BLaER1 (cell line): Measurements from ENCODE around the gene PGA4.
"Not testable (repeated sequence)": the region's sequence is repeated elsewhere in the genome, so short reads cannot be mapped to it uniquely, and the experiment has no call there.

ENCODE experiments used
- H3K27ac ChIP-seq: shearing (Covaris generic); formaldehyde crosslinking; 2 replicates; pipeline ENCODE4 v1.8.1; 2022
- H3K27me3 ChIP-seq: shearing (Covaris generic); formaldehyde crosslinking; 2 replicates; pipeline ENCODE4 v1.8.1; 2022
- H3K36me3 ChIP-seq: shearing (Covaris generic); formaldehyde crosslinking; 2 replicates; pipeline ENCODE4 v1.8.1; 2022
- H3K4me1 ChIP-seq: shearing (Covaris generic); formaldehyde crosslinking; 2 replicates; pipeline ENCODE4 v1.8.1; 2022
- H3K4me2 ChIP-seq: shearing (Covaris generic); formaldehyde crosslinking; 2 replicates; pipeline ENCODE4 v1.8.1; 2022
- H3K4me3 ChIP-seq: shearing (Covaris generic); formaldehyde crosslinking; 2 replicates; pipeline ENCODE4 v1.8.1; 2022
- H3K9ac ChIP-seq: shearing (Covaris generic); formaldehyde crosslinking; 2 replicates; pipeline ENCODE4 v1.8.1; 2022
- H3K9me3 ChIP-seq: shearing (Covaris generic); formaldehyde crosslinking; 2 replicates; pipeline ENCODE4 v1.8.1; 2022
- H4K20me1 ChIP-seq: shearing (Covaris generic); formaldehyde crosslinking; 2 replicates; pipeline ENCODE4 v1.8.1; 2022
- Cebpa-rat ChIP-seq: shearing (Covaris generic); IDR thresholded peaks from 2 replicates; pipeline ENCODE4 v1.8.1; 2022

Gene PGA4

GRCh38 chr11:61222047-61222446 lies at the start of gene PGA4:
Gene PGA4, plus strand, starts transcription at chr11:61222347. Its CDS starts 54 bp downstream, at chr11:61222401.
- not testable (repeated sequence) for H3K36me3 ChIP-seq, H3K4me3 ChIP-seq, H3K9me3 ChIP-seq, H3K27me3 ChIP-seq, H3K9ac ChIP-seq, H4K20me1 ChIP-seq, H3K27ac ChIP-seq, H3K4me2 ChIP-seq, H3K4me1 ChIP-seq

GRCh38 chr11:61172356-61172755 lies 49.8 kb upstream of the PGA4 start:
- Histone ChIP-seq H3K36me3 (no peaks in the 10 kb centered on the region), H3K4me3 (no peak overlapping the region), H3K4me2 (peak overlapping the region; percentile 51), H4K20me1 (no peaks in the 10 kb centered on the region), H3K9ac (no peak overlapping the region), H3K9me3 (peaks cover 6% of the 10 kb centered on the region; the same call in 1 of the 2 replicates), H3K27me3 (no peaks in the 10 kb centered on the region), H3K27ac (no peak overlapping the region), H3K4me1 (peaks cover 23% of the 10 kb centered on the region)
- TF ChIP-seq Cebpa-rat = no peak

GRCh38 chr11:61172888-61173287 lies 49.3 kb upstream of the PGA4 start:
- Histone ChIP-seq H3K27ac (no peak overlapping the region), H3K4me2 (peak overlapping the region; percentile 51; the same call in 1 of the 2 replicates), H3K36me3 (no peaks in the 10 kb centered on the region), H3K4me3 (no peak overlapping the region), H4K20me1 (no peaks in the 10 kb centered on the region), H3K4me1 (peaks cover 18% of the 10 kb centered on the region), H3K9me3 (peaks cover 6% of the 10 kb centered on the region; the same call in 1 of the 2 replicates), H3K27me3 (no peaks in the 10 kb centered on the region), H3K9ac (no peak overlapping the region)
- TF ChIP-seq Cebpa-rat = no peak

GRCh38 chr11:61173456-61173855 lies 48.7 kb upstream of the PGA4 start:
- Histone ChIP-seq H3K36me3 (no peaks in the 10 kb centered on the region), H3K27ac (no peak overlapping the region), H3K4me1 (peaks cover 16% of the 10 kb centered on the region), H3K9me3 (peaks cover 6% of the 10 kb centered on the region; the same call in 1 of the 2 replicates), H3K4me3 (no peak overlapping the region), H4K20me1 (no peaks in the 10 kb centered on the region), H3K4me2 (no peak overlapping the region), H3K27me3 (no peaks in the 10 kb centered on the region), H3K9ac (no peak overlapping the region)
- TF ChIP-seq Cebpa-rat = no peak

- H3K36me3 ChIP-seq = no peaks in the 10 kb centered on the region
- no peak overlapping the region for H3K4me2 ChIP-seq
- H3K27me3 ChIP-seq = no peaks in the 10 kb centered on the region
- H4K20me1 ChIP-seq = no peaks in the 10 kb centered on the region
- no peak overlapping the region for H3K4me3 ChIP-seq
- no peak overlapping the region for H3K27ac ChIP-seq
- peaks cover 1% of the 10 kb centered on the region; the same call in 1 of the 2 replicates for H3K9me3 ChIP-seq
- no peak for TF ChIP-seq Cebpa-rat
- H3K9ac ChIP-seq = no peak overlapping the region
- peaks cover 16% of the 10 kb centered on the region for H3K4me1 ChIP-seq
These were observed 47.9 kb upstream of the PGA4 start for GRCh38 chr11:61174273-61174672.

- no peaks in the 10 kb centered on the region for H4K20me1 ChIP-seq
- no peak overlapping the region for H3K27ac ChIP-seq
- H3K4me3 ChIP-seq = no peak overlapping the region
- TF ChIP-seq Cebpa-rat = no peak
- peaks cover 16% of the 10 kb centered on the region for H3K4me1 ChIP-seq
- no peaks in the 10 kb centered on the region for H3K27me3 ChIP-seq
- no peaks in the 10 kb centered on the region for H3K36me3 ChIP-seq
- H3K4me2 ChIP-seq = no peak overlapping the region
- no peaks in the 10 kb centered on the region; the same call in 1 of the 2 replicates for H3K9me3 ChIP-seq
- H3K9ac ChIP-seq = no peak overlapping the region
These were observed 47.2 kb upstream of the PGA4 start for GRCh38 chr11:61174949-61175348.

- Histone ChIP-seq H3K36me3 (no peaks in the 10 kb centered on the region), H3K4me3 (no peak overlapping the region), H3K9ac (no peak overlapping the region), H3K4me1 (peaks cover 14% of the 10 kb centered on the region), H3K27ac (no peak overlapping the region), H3K4me2 (no peak overlapping the region), H3K9me3 (no peaks in the 10 kb centered on the region; the same call in 1 of the 2 replicates), H3K27me3 (no peaks in the 10 kb centered on the region), H4K20me1 (no peaks in the 10 kb centered on the region)
- no peak for TF ChIP-seq Cebpa-rat
These were observed 45.7 kb upstream of the PGA4 start for GRCh38 chr11:61176446-61176845.

GRCh38 chr11:61180205-61180604 lies 41.9 kb upstream of the PGA4 start:
- H3K9me3 ChIP-seq, H3K9ac ChIP-seq, H3K4me1 ChIP-seq, H3K4me2 ChIP-seq, H3K27me3 ChIP-seq, H3K4me3 ChIP-seq, H3K27ac ChIP-seq, H3K36me3 ChIP-seq, H4K20me1 ChIP-seq: not testable (repeated sequence)

GRCh38 chr11:61181489-61181888 lies 40.7 kb upstream of the PGA4 start:
- no peaks in the 10 kb centered on the region for H3K27me3 ChIP-seq
- H3K36me3 ChIP-seq = no peaks in the 10 kb centered on the region
- H3K9ac ChIP-seq = no peak overlapping the region
- no peak overlapping the region for H3K4me2 ChIP-seq
- H3K4me3 ChIP-seq = no peak overlapping the region
- no peaks in the 10 kb centered on the region for H3K9me3 ChIP-seq
- H3K27ac ChIP-seq = no peak overlapping the region
- H3K4me1 ChIP-seq = no peaks in the 10 kb centered on the region
- no peak for TF ChIP-seq Cebpa-rat
- H4K20me1 ChIP-seq = no peaks in the 10 kb centered on the region

- Histone ChIP-seq H3K4me1 (peaks cover 6% of the 10 kb centered on the region; the same call in 1 of the 2 replicates), H3K9me3 (no peaks in the 10 kb centered on the region), H3K36me3 (no peaks in the 10 kb centered on the region), H3K9ac (no peak overlapping the region), H3K4me2 (no peak overlapping the region), H3K4me3 (no peak overlapping the region), H4K20me1 (no peaks in the 10 kb centered on the region), H3K27me3 (no peaks in the 10 kb centered on the region), H3K27ac (no peak overlapping the region)
- TF ChIP-seq Cebpa-rat = no peak
These were observed 38.5 kb upstream of the PGA4 start for GRCh38 chr11:61183645-61184044.

GRCh38 chr11:61186504-61186903 lies 35.6 kb upstream of the PGA4 start:
- Histone ChIP-seq H3K27me3 (no peaks in the 10 kb centered on the region), H3K27ac (no peak overlapping the region), H3K4me3 (no peak overlapping the region), H3K4me2 (no peak overlapping the region), H3K9me3 (peaks cover 8% of the 10 kb centered on the region; the same call in 1 of the 2 replicates), H3K4me1 (peaks cover 6% of the 10 kb centered on the region; the same call in 1 of the 2 replicates), H4K20me1 (no peaks in the 10 kb centered on the region), H3K9ac (no peak overlapping the region), H3K36me3 (no peaks in the 10 kb centered on the region)
- TF ChIP-seq Cebpa-rat = no peak
